ENCODE data around the gene ADCY2.

GRCh38 chr5:7629561-7629960 lies 233.6 kb downstream of the ADCY2 start:
- TF ChIP-seq CTCF (IDR thresholded peaks at IDR 0.05) (no peak), YY1 (IDR thresholded peaks at IDR 0.05; ENCODE audit: low read depth) (no peak), TAF1 (IDR thresholded peaks at IDR 0.05; ENCODE audit: borderline replicate concordance, low read depth, low read length) (no peak), REST (IDR thresholded peaks at IDR 0.05; ENCODE audit: low read depth, low read length) (no peak), RCOR1 (IDR thresholded peaks at IDR 0.05; ENCODE audit: low read length) (no peak), POLR2AphosphoS5 (IDR thresholded peaks at IDR 0.05; ENCODE audit: low read depth, low read length) (no peak), USF1 (IDR thresholded peaks at IDR 0.05; ENCODE audit: borderline replicate concordance, low read depth) (no peak), EZH2phosphoT487 (IDR thresholded peaks at IDR 0.05; ENCODE audit: borderline replicate concordance, low read depth) (no peak), PBX3 (IDR thresholded peaks at IDR 0.05) (no peak), RFX5 (IDR thresholded peaks at IDR 0.05; ENCODE audit: low read length) (no peak), NRF1 (IDR thresholded peaks at IDR 0.05; ENCODE audit: low read depth, low read length) (no peak)

All from SK-N-SH (cell line).